Cerebellar cortex (tissue), 1 donor: Measurements from ENCODE around the gene UBALD1.

Experiments used
- DNase-seq: peaks from one replicate; pipeline ENCODE4 v3.0.0-alpha.2; 2015; ENCODE audit warnings: low spot score

UBALD1 gene

DNA sequence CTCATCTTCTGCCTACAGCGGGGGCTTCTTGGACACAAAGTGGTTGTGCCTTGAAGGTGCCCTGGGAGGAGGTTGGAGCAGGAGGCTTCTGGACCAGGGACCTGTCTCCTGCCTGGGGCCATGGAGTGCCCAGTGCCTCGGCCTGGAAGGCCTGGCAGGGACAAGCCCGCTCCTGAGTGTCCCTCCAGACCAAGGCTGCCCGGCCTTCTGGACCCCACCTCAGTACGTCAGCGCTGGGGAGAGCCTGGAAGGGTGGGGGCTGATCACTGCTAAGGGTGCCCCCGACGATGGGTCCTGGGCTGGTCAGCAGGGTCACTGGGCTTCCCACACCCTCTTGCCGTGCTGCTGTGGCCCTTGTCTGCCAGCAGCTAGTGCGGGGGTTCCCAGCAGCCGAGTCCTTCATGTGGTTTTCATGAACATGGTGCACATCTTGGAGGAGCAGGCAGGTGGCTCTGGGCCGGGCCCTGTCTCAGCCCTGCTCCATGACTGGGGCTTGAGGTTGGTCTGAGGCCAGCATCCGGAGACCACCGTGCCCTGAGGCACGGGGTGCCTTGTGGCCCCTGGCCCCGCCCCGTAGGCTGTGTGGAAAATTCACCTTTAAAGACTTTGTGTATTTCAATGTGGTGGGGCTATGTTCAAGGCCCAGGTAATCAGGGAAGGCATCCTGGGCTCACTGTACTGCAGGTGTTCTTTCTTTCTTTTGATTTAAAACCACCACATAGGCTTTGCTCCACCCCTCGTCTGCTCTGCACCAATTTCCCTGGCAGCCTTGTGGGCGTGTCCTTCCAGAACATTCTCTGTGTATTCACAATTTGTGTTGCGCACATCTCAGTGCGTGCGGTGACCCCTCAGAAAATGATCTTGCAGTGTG lies 32.3 kb upstream of the UBALD1 start:
- no peak for DNase-seq

DNA sequence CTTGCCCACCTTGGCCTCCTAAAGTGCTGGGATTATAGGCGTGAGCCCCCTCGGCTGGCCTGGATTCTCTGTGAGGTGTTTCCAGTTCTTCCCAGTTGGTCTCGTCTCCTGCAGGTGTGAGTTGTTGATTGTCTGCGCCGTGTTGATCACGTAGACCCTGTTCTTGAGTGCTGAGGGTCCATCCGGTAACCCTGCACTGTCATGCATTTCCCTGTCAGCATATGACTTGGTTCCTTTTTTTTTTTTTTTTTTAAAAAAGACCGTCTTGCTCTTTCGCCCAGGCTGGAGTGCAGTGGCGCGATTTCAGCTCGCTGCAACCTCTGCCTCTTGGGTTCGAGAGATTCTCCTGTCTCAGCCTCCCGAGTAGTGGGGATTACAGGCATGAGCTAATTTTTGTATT lies 27.2 kb upstream of the UBALD1 start:
- no peak for DNase-seq

DNA sequence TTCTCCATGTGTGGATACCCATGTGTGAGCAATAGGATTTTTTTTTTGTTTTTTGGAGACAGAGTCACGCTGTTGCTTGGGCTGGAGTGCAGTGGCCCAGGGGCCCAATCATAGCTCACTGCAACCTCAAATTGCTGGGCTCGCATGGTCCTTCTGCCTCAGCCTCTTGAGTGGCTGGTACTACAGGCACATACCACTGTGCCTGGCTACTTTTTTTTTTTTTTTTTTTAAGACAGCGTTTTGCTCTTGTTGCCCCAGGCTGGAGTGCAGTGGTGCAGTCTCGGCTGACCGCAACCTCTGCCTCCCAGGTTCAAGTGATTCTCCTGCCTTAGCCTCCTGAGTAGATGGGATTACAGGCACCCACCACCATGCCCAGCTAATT lies 26.6 kb upstream of the UBALD1 start:
- DNase-seq: no peak

DNA sequence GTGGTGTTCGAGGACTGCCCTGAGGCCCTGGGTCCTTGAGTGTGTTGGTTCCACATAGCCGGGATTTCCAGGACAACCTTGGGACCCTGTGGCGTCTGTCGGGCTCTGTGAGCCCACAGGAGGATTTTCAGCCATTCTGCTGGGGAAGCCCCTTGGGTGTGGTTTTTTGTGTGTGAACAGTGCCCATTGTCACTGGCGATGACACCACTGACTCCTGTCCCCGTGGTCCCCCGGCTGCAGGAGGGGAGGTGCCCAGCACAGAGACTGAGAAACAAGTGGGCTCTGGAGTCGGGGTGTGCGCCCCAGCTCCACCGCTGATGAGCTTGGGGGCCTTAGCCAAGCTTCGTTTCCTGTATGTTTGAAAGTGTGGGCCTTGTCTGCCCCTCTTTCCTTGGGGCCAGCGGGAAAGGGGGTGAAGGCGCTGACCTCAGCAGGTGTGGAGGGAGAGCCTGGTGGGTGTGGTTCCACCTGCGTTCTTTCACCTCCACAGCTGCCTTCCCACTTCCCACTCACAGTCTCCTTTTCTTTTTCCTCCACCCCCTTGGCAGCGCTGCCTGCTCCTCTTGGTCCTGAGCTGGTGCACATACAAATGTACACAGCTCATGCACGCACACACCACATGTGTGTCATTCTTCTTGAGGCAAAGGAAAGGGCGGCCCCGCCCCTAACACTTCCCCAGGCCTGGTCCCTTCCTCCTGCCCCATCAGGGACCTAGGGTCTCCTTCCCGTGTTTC lies 26.1 kb upstream of the UBALD1 start:
- no peak for DNase-seq

GRCh38 chr16:4639899-4640509 lies 25.3 kb upstream of the UBALD1 start:
- DNase-seq: no peak

- DNase-seq: peak; percentile 38
Measured at GRCh38 chr16:4637501-4638166, 22.9 kb upstream of the UBALD1 start.

GRCh38 chr16:4636196-4636595 lies 21.5 kb upstream of the UBALD1 start:
- DNase-seq: no peak

DNA sequence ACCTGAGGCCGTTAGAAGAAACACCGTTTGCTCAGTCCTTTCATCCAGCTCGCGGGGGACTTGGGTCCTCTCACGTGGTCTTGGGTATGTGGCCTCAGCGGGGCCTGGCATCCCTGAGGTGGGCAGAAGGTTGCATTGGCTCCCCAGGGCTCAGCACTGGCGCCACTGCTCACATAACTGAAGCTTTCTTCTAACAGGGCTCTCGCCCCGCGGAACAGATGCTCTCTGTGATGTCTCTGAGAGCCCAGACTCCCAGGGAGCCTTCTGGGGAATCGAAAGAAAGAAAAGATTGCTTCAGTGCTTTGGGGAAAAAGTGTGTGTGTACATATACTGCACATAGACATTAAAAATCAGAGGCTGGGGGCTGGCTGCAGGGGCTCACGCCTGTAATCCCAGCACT lies 20.1 kb upstream of the UBALD1 start:
- no peak for DNase-seq

DNA sequence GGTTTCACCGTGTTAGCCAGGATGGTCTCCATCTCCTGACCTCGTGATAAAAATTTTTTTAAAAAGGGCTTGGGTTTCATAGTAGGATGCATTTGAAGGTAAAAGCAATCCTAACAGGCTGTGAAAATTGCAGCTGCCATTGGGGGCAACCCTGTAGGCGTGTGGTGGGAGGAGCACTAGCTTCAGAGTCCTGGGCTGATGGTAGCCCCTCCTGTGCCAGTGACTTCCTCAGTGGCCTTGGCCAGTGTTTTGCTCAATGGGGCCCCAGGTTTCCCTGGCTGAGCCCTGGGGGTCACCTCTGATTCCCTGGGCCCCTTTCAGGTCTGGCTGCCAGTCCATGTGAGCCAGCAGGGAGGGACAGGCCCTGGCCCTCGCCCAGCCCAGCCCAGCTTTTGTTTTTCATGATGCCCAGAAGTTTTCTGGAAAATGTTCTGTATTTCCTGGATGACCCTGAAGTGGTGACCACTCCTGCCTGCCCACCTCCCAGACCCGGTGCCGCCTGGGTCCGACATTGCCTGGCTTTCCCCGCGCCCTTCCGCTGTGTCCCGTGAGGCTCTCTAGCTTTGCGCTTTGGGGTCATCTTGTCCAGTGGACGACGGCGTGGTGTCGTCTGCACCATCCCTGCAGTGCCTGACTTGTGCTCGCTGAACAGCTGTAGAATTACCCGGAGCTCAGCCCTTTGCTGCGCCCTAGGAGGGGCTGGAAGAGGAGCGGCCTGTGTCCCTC lies 19.4 kb upstream of the UBALD1 start:
- no peak for DNase-seq

- DNase-seq: no peak
Measured at GRCh38 chr16:4631444-4631843, 16.8 kb upstream of the UBALD1 start.

DNA sequence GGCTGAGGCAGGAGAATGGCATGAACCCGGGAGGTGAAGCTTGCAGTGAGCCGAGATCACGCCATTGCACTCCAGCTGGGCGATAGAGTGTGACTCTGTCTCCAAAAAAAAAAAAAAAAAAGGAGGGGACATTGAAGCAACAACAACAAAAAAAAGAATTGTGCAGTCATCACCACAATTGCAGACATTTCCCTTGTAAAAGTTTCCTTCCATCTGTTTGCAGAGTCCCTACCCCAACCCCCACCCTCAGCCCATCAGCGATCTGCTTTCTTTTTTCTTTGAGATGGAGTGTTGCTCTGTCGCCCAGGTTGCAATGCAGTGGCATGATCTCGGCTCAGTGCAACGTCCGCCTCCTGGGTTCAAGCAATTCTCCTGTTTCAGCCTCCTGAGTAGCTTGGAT lies 13.6 kb upstream of the UBALD1 start:
- no peak for DNase-seq

- DNase-seq: no peak
Measured at GRCh38 chr16:4626396-4626795, 11.7 kb upstream of the UBALD1 start.

- DNase-seq: no peak
Measured at GRCh38 chr16:4625560-4626159, 11.0 kb upstream of the UBALD1 start.

DNA sequence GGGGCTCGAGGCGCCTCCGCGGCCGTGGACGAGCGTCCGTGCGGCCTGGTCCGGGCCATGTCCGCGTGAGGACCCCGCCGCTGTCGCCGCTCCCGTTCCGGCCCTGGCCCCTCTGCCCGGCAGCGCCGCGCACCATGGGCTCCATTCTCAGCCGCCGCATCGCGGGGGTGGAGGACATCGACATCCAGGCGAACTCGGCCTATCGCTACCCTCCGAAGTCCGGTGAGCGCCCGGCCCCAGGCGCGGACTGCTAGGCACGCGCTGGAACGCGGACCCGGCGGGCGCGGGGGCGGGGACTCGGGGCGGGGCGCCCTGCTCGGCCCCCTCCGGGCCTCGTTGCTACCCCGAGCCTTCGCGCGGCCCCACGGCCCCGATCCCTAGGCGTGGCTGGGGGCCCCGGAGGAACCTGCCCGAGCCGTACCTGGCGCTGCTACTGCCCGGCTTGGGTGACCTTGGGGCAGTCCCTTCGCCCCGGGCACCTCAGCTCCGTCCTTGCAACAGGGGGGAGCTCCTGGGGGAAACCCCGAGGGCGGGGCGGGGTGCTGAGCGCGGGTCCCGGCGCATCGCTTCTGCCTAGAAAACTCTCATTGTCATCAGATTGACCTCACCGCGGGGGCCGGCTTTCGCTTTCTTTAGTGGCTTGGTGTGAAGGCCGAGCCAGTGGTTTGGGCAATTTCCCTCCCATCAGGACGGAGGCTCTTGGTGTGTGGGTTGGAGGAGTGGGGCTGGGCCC lies 10.3 kb upstream of the UBALD1 start:
- DNase-seq: no peak

DNA sequence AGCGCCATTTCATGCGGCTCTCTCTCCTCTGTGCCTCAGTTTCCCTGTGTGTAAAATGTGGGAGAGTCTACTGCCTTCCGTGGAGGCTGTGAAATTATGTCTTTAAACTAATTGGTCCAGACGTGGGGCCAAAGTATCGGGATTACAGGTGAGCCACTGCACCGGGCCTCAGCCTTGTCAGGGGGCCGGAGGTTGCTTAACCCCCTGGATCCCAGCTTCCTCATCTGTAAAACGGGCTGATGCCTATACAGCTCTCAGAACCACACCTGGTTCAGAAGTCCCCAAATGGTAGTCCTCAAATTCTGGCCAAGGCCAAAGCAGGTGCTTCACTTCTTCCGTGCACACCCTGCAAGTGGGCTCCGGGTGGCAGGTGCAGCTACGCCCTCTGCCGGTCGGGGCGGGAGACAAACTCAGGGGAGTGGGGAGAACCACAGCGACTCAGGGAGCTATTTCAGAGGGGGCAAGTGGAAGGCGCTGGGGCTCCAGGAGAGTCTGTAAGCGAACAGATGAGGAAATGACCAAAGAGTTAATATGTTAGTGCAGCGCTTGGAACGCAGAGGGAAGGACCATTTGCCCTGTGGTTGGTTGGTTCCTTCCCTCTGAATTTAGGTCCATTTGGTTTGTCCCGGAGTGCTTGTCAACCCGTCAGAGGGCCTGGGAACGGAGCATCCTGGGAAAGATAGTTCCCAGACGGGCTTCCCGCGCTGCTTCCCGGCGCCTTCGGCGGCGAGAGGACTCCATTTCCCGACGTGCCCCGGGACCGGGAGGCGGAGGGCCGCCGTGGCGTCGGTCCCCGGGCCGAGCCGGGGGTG lies 9.5 kb upstream of the UBALD1 start, which contains the start of gene MGRN1:
Gene MGRN1 (plus strand): TSS at position 812 of the 812 bp plus-strand sequence. CDS start 135 bp downstream, outside the sequence.
- peak; percentile 98 for DNase-seq

DNA sequence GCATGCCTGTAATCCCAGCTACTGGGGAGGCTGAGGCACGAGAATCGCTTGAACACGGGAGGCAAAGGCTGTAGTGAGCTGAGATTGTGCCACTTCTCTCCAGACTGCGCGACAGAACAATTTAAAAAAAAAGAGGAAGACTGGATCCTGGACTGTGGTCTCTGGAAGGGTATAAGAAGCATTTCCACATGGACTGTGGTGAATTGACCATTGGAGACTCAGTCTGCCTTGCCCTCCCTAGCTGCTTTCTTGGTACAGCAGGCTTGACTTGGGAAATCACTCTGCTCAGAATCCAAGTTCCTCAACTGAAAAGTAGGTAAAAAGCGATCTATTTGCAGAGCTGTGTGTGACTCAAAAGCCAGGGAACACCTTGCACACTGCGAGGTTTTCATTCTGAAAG lies 8.9 kb upstream of the UBALD1 start:
- no peak for DNase-seq

DNA sequence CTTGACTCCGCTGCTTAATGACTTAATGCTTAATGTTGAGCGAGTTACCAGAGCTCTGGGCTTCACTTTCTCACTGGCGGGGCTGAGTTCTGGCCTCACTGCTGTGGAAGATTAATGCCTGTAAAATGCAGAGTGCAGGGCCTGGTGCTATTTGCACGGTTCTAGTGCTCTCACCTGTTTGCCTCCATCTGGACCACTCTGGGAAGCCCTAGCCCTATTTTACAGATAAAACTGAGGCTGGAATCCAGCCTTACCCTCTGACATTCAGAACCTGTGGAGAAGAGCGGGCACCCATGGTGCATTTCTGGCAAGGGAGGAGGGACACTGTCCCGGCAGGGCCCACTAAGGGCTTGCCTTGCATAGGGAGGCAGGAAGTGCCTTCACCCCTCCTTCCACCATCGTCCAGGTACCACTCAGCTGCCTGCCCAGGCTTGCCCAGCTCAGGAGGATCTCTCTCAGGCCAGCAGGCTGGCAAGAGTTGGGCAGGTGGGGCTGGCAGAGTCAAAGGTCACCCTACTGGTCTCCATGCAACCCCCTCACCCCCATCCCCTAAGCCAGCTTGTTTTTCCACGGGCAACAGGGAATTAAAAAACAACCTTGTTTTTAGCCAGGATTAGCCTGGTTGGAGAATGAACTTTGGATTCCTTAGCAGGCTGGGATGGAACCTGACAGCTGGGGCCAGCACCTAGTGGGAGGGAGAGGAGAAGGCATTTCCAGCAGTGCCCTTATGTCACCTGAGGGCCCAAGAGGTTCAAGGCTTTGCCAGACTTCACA lies 4.1 kb upstream of the UBALD1 start:
- no peak for DNase-seq

DNA sequence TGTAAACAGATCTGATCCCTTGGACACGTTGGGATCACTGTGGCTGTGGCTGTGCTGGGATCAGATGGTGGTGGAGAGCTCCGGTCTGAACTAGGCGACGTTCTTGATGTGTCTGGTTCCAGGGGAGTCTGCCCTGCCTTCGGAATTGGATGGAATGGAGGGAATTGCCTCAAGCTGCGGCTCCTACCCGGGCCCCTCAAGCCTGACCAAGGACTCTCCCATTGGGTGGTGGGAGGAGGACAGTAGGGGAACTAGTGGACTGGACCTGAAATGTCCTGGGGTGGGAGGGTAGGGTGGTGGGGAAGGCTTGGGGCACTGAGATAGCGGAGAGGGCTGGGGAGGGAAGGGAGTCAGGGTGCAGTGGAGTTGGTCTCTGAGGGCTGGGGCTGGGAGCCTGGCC lies 3.2 kb upstream of the UBALD1 start:
- DNase-seq: no peak
